GM11168 (cell line): ENCODE data around the gene NPY4R.
"Not testable (repeated sequence)": the region's sequence is repeated elsewhere in the genome, so short reads cannot be mapped to it uniquely, and the experiment has no call there.

ENCODE experiments used
- in situ Hi-C: fragments of 300-500 bp; cut with MboI; formaldehyde crosslinking; loops from one replicate; pipeline ENCODE4 v1.12.0; 2022; ENCODE audit warnings: low sequenced_read_pairs; ENCODE audit not compliant: unreplicated experiment

NPY4R gene

GRCh38 chr10:46465765-46466164, at the start of gene NPY4R:
Gene NPY4R, minus strand, starts transcription at chr10:46465958. Its CDS starts 3,323 bp downstream, at chr10:46462635.
- in situ Hi-C loops, result not testable (repeated sequence)

GRCh38 chr10:46515366-46515765, 49.6 kb upstream of the NPY4R start:
- in situ Hi-C loops, result loop anchor here (10.0 kb wide), 1 partner anchor 1359 kb away; no protein-coding TSS in a partner anchor

GRCh38 chr10:46514899-46515298, 49.1 kb upstream of the NPY4R start:
- in situ Hi-C loops, result loop anchor here (10.0 kb wide), 1 partner anchor 1360 kb away; no protein-coding TSS in a partner anchor

GRCh38 chr10:46514431-46514861, 48.7 kb upstream of the NPY4R start:
- in situ Hi-C loops, result loop anchor here (10.0 kb wide), 1 partner anchor 1360 kb away; no protein-coding TSS in a partner anchor

- in situ Hi-C loops, result loop anchor here (10.0 kb wide), 1 partner anchor 1361 kb away; no protein-coding TSS in a partner anchor
These were observed 47.6 kb upstream of the NPY4R start for GRCh38 chr10:46513333-46513732.

- in situ Hi-C loops, result loop anchor here (10.0 kb wide), 1 partner anchor 1362 kb away; no protein-coding TSS in a partner anchor
These were observed 47.0 kb upstream of the NPY4R start for GRCh38 chr10:46512725-46513124.

GRCh38 chr10:46512002-46512401, 46.2 kb upstream of the NPY4R start:
- in situ Hi-C loops, result loop anchor here (10.0 kb wide), 1 partner anchor 1363 kb away; no protein-coding TSS in a partner anchor

- in situ Hi-C loops, result not testable (repeated sequence)
These were observed 34.2 kb upstream of the NPY4R start for GRCh38 chr10:46499990-46500389.

- in situ Hi-C loops, result not testable (repeated sequence)
These were observed 33.4 kb upstream of the NPY4R start for GRCh38 chr10:46498985-46499703.

GRCh38 chr10:46497878-46498277, 32.1 kb upstream of the NPY4R start:
- in situ Hi-C loops, result not testable (repeated sequence)

- in situ Hi-C loops, result not testable (repeated sequence)
These were observed 31.6 kb upstream of the NPY4R start for GRCh38 chr10:46497401-46497800.

- in situ Hi-C loops, result not testable (repeated sequence)
These were observed 25.8 kb upstream of the NPY4R start for GRCh38 chr10:46491364-46492114.

GRCh38 chr10:46490285-46490684, 24.5 kb upstream of the NPY4R start:
- in situ Hi-C loops, result not testable (repeated sequence)

GRCh38 chr10:46486459-46486858, 20.7 kb upstream of the NPY4R start:
- in situ Hi-C loops, result not testable (repeated sequence)

- in situ Hi-C loops, result not testable (repeated sequence)
These were observed 9.1 kb upstream of the NPY4R start for GRCh38 chr10:46474746-46475320.

- in situ Hi-C loops, result not testable (repeated sequence)
These were observed 8.0 kb upstream of the NPY4R start for GRCh38 chr10:46473758-46474157.

GRCh38 chr10:46470134-46470533, 4.4 kb upstream of the NPY4R start:
- in situ Hi-C loops, result not testable (repeated sequence)

GRCh38 chr10:46468119-46468809, 2.5 kb upstream of the NPY4R start:
- in situ Hi-C loops, result not testable (repeated sequence)

- in situ Hi-C loops, result not testable (repeated sequence)
These were observed 2.1 kb downstream of the NPY4R start for GRCh38 chr10:46463608-46464007.

GRCh38 chr10:46462276-46462675, 3.5 kb downstream of the NPY4R start:
- in situ Hi-C loops, result not testable (repeated sequence)
